Adrenal gland (tissue), 5 donors: Measurements from ENCODE around the gene RTKN2.

ENCODE experiments used
- POLR2A ChIP-seq, 2 donors: fragments of 450-650 bp; IDR thresholded peaks; one replicate each; pipeline ENCODE4 v1.6.1; 2017; ENCODE audit warnings: antibody characterized with exemption in 2 of 2, mild to moderate bottlenecking in 2 of 2, moderate library complexity in 1 of 2
- TF ChIP-seq, protein P1 (sequence below), 6 experiments: fragments of 450-650 bp in 4 of 6; fragments of 200-600 bp in 2 of 6; sonication (generic) in 1 of 6; IDR thresholded peaks; 1 replicate in 5 of 6; 2 replicates in 1 of 6; pipeline versions ENCODE4 v1.5.1 to v1.8.0; 2016 to 2021; ENCODE audit warnings: antibody characterized with exemption in 6 of 6, mild to moderate bottlenecking in 2 of 6, moderate library complexity in 1 of 6
- donor health status: DM: no; HTN: no; CAD: no.

DNA sequence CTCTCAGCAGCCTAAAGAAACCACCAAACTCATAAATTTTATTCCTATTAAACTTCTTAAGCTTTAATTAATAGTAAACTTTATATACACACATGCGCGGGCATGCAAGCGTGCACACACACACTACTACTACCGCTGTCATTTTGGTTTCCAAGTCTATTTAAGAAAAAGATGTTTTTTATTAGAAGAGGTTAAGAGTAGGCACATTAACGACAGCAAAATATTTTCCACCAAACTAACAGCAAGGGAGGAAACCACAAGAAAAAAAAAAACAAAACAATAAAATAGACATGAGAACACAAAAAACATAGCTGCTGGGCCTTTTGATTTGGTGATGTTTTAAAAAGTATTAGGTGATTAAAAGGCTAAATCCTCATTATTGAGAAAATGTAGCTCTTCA is 28.6 kb downstream of the RTKN2 start:
- TF ChIP-seq, protein P1, sequence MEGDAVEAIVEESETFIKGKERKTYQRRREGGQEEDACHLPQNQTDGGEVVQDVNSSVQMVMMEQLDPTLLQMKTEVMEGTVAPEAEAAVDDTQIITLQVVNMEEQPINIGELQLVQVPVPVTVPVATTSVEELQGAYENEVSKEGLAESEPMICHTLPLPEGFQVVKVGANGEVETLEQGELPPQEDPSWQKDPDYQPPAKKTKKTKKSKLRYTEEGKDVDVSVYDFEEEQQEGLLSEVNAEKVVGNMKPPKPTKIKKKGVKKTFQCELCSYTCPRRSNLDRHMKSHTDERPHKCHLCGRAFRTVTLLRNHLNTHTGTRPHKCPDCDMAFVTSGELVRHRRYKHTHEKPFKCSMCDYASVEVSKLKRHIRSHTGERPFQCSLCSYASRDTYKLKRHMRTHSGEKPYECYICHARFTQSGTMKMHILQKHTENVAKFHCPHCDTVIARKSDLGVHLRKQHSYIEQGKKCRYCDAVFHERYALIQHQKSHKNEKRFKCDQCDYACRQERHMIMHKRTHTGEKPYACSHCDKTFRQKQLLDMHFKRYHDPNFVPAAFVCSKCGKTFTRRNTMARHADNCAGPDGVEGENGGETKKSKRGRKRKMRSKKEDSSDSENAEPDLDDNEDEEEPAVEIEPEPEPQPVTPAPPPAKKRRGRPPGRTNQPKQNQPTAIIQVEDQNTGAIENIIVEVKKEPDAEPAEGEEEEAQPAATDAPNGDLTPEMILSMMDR (IDR thresholded peaks at IDR 0.05) = no peak
- TF ChIP-seq POLR2A (IDR thresholded peaks at IDR 0.05) = no peak
